Stimulated activated CD4-positive, alpha-beta T cell treated with anti-CD3 and anti-CD28 coated beads, Interleukin-12 subunit alpha, Interleukin-12 subunit beta, amount 100 ng/mL, for 48 hours (primary cell): ENCODE data around the gene RTN4R.

Experiments
- DNase-seq, 3 donors: peaks; one replicate each; pipeline ENCODE4 v3.0.0-alpha.2; 2020; ENCODE audit warnings: low read depth in 2 of 3, low spot score in 1 of 3

The RTN4R gene

GRCh38 chr22:20218987-20219386 lies 49.1 kb downstream of the RTN4R start:
- DNase-seq, result no peak

GRCh38 chr22:20218326-20218872 lies 49.7 kb downstream of the RTN4R start:
- DNase-seq, result no peak

GRCh38 chr22:20217563-20217962 lies 50.6 kb downstream of the RTN4R start:
- no peak for DNase-seq

GRCh38 chr22:20216863-20217499 lies 51.1 kb downstream of the RTN4R start:
- no peak for DNase-seq

GRCh38 chr22:20215742-20216141 lies 52.4 kb downstream of the RTN4R start:
- no peak for DNase-seq

- DNase-seq, result no peak
These were observed 53.3 kb downstream of the RTN4R start for GRCh38 chr22:20214853-20215252.

- no peak for DNase-seq
These were observed 54.0 kb downstream of the RTN4R start for GRCh38 chr22:20213833-20214708.

- DNase-seq, result no peak
These were observed 55.1 kb downstream of the RTN4R start for GRCh38 chr22:20212754-20213699.

- DNase-seq, result no peak
These were observed 55.9 kb downstream of the RTN4R start for GRCh38 chr22:20211997-20212753.

- DNase-seq, result no peak
These were observed 56.6 kb downstream of the RTN4R start for GRCh38 chr22:20211409-20211996.

- no peak for DNase-seq
These were observed 57.6 kb downstream of the RTN4R start for GRCh38 chr22:20210473-20211059.

GRCh38 chr22:20209761-20210250 lies 58.3 kb downstream of the RTN4R start:
- no peak for DNase-seq

GRCh38 chr22:20208713-20209310 lies 59.3 kb downstream of the RTN4R start:
- DNase-seq, result no peak

GRCh38 chr22:20207277-20208025 lies 60.7 kb downstream of the RTN4R start:
- DNase-seq, result no peak

GRCh38 chr22:20206709-20207215 lies 61.4 kb downstream of the RTN4R start:
- no peak for DNase-seq

- DNase-seq, result peak; percentile 25 to 61 (median 58)
These were observed 62.0 kb downstream of the RTN4R start for GRCh38 chr22:20205964-20206708.

- no peak for DNase-seq
These were observed 62.6 kb downstream of the RTN4R start for GRCh38 chr22:20205464-20205963.
